Small intestine (tissue), 7 donors: ENCODE measurements around the gene CIDEA. TPM values are rescaled to one million over a fixed set of nuclear protein-coding genes. Genes with fewer than 3 reads are reported as not detected.

Experiments used
- DNase-seq, 2 donors: peaks; one replicate each; pipeline versions ENCODE4 v3.0.0 to v3.0.0-alpha.2; 2013
- FAIRE-seq: peaks from 2 replicates; lab custom pipeline; 2012; peaks lifted over from hg19 to GRCh38; lab: Jason Lieb, UNC
- H3K27ac ChIP-seq, 3 donors: one replicate each; pipeline ENCODE4 v1.5.1; 2013; ENCODE audit warnings: low read length in 2 of 3, mild to moderate bottlenecking in 2 of 3, control low read depth in 1 of 3, inconsistent platforms in 1 of 3, low read depth in 1 of 3, moderate library complexity in 1 of 3
- H3K27me3 ChIP-seq, 3 donors: one replicate each; pipeline ENCODE4 v1.6.1; 2013; ENCODE audit warnings: low read length in 3 of 3, inconsistent platforms in 1 of 3; ENCODE audit not compliant: control insufficient read depth in 3 of 3, insufficient read depth in 3 of 3
- H3K36me3 ChIP-seq, 3 donors: one replicate each; pipeline ENCODE4 v1.6.1; 2013; ENCODE audit warnings: low read length in 3 of 3, inconsistent platforms in 1 of 3, low read depth in 1 of 3, mild to moderate bottlenecking in 1 of 3, moderate library complexity in 1 of 3; ENCODE audit not compliant: control insufficient read depth in 3 of 3, insufficient read depth in 2 of 3
- H3K4me1 ChIP-seq, 3 donors: one replicate each; pipeline ENCODE4 v1.6.1; 2013; ENCODE audit warnings: low read length in 2 of 3, inconsistent platforms in 1 of 3, low read depth in 1 of 3, mild to moderate bottlenecking in 1 of 3, moderate library complexity in 1 of 3; ENCODE audit not compliant: control insufficient read depth in 3 of 3, insufficient read depth in 2 of 3
- H3K4me3 ChIP-seq, 3 donors: one replicate each; pipeline ENCODE4 v1.5.1; 2013; ENCODE audit warnings: low read length in 3 of 3, control low read depth in 1 of 3, inconsistent platforms in 1 of 3, low read depth in 1 of 3, mild to moderate bottlenecking in 1 of 3, moderate library complexity in 1 of 3
- H3K9me3 ChIP-seq, 2 donors: one replicate each; pipeline ENCODE4 v1.6.1; 2013; ENCODE audit warnings: low read depth in 1 of 2, low read length in 1 of 2; ENCODE audit not compliant: control insufficient read depth in 2 of 2, insufficient read depth in 1 of 2
- WGBS, 3 donors: extraction: QIAGEN DNeasy Blood & Tissue Kit; methylation state at CpG; one replicate each; pipeline ENCODE4 v1.1.7; 2013; 5-methylcytosine and 5-hydroxymethylcytosine counted together
- polyA plus RNA-seq, 4 donors: library from polyadenylated mRNA; stranded (reverse) in 3 of 4; unstranded in 1 of 4; fragments of 200-250 nt in 3 of 4; fragments of 120-200 nt in 1 of 4; gene quantifications; one replicate each; pipeline versions ENCODE4 v1.2.1 to v1.2.3, GENCODE V29; 2013
- donor health status: healthy with polysubstance abuse.
- donor health status: control.
- donor health status: control.
- donor health status: Bipolar disorder and iron deficiency.
- donor health status: healthy.

Gene CIDEA
- polyA plus RNA-seq, 4 donors: 1.6 to 8.8 TPM; not detected in 2

DNA sequence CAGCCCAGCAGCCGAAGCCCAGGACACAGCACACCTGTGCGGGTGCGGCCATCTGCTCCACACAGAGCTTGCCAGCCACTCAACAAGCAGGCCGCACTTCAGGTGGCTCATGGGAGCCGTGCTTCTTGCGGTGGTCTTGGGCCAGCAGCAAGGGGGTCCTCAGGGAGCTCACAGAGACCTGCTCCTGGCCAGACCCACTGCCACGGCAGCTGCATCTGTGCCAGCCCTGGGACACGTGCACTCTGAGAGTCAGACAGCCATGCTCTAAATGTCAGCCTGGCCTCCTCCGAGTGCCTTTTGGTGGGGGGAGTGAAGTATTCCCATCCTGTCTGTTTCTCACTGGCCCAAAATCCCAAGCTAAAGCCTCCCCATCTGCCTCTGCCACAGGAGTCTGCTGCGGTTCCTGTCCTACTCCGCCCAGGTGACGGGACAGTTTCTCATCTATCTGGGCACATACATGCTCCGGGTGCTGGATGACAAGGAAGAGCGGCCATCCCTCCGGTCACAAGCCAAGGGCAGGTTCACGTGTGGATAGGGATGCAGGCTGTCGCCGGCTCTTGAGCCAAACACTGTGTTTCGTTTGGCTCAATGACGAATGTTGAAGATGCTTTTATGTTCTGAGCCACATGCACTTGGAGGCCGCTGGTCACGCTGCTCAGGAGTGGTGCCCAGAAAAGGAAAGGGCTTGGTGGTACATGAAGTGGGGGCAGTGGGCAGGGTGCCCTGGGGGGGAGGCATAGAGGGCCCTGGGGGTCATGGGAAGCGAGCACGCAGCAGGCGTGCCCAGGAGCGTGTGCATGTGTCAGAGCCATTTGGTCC, 22.8 kb downstream of the CIDEA start:
- Histone ChIP-seq H3K4me1 (no peaks in the 10 kb centered on the region), H3K27me3 (peaks cover 0 to 3% (median 0%) of the 10 kb centered on the region in 3 donors), H3K36me3 (no peaks in the 10 kb centered on the region), H3K4me3 (no peak overlapping the region), H3K27ac (peak overlapping the region in 1 of 3 donors; percentile 27), H3K9me3 (no peaks in the 10 kb centered on the region)
- 84 to 87% (median 86%) methylated on average over 26 of the region's 26 CpGs for WGBS, 3 donors
- FAIRE-seq: no peak
- no peak for DNase-seq

DNA sequence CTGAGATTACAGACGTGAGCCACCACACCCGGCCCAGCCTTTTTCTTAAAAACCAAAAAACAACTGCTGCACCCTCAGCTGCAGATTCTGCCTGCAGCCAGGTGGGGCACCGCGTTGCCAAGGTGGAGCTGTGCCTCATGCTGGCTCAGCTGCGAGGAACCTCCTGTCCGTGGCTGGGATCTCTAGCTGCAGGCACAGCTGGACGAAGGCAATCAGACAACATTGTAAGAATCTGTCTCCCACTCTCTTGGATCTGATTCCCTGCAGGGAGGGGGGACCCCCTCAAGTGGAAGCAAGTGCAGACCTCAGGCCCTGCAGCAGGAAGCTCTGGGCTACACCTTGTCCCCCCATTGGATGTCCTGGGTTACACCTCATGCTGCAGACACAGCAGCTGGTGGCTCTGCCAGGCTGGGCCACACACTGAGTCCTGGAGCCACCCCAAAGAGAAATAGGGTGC, 24.1 kb downstream of the CIDEA start:
- no peak for FAIRE-seq
- no peak for DNase-seq
- H3K9me3 ChIP-seq: no peaks in the 10 kb centered on the region
- peak overlapping the region in 2 of 3 donors; percentile 83 to 89 for H3K27ac ChIP-seq
- no peaks in the 10 kb centered on the region for H3K36me3 ChIP-seq
- no peak overlapping the region for H3K4me3 ChIP-seq
- no peaks in the 10 kb centered on the region for H3K4me1 ChIP-seq
- H3K27me3 ChIP-seq: peaks cover 0 to 7% (median 3%) of the 10 kb centered on the region in 3 donors
- WGBS, 3 donors: 40 to 54% (median 44%) methylated on average over 7 of the region's 7 CpGs

DNA sequence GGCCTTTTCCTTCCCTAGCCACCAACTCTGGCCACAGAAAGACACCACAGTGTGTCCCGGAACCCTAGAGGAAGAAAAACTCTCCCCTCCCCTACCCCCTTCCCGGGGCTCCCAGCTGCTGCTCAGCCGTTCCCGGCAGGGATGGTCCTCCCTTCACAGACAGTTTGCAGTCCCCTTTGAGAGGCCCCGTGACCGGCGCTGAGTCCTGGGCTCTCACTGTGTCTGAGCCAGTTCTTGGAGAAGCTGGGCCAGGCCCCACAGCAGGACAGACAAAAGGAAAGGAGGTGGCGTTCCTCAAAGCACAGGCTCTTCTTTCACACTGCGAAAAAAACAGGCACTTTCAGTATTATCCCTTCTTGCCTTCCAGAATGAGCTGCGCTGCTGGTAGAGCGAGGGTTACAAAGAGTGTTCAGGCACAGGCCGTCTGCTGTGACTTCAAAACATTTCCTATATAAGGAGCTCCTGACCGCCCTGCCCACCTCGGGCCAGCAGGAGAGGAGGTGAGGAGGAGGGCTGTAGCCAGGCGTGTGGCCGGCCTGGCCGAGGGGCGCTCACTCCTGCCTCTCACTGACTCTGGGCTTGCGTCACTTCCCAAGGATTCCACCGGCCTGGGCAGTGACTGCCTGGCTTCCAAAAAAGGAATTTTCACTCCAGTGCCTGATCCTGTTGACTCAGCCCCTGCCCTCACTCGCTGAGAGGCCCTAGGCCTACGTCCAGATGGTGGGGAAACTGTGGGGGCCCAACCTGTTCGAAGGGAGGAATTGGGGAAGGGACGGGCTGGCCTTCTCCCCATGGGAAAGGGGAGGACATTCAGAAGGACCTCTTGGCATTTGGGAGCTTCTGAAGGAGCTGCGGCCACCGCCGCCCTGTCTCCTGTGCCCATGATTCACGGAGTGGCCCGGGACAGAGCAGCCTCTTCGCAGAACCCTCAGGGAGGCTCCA, 24.9 kb downstream of the CIDEA start:
- Histone ChIP-seq H3K27me3 (peaks cover 0 to 9% (median 1%) of the 10 kb centered on the region in 3 donors), H3K9me3 (no peaks in the 10 kb centered on the region), H3K4me3 (peak overlapping the region in 1 of 3 donors; percentile 26), H3K4me1 (no peaks in the 10 kb centered on the region), H3K27ac (peak overlapping the region in 2 of 3 donors; percentile 83 to 89), H3K36me3 (no peaks in the 10 kb centered on the region)
- DNase-seq: peak in 1 of 2 donors; percentile 45
- FAIRE-seq: no peak
- WGBS, 3 donors: 52 to 75% (median 66%) methylated on average over 30 of the region's 30 CpGs

DNA sequence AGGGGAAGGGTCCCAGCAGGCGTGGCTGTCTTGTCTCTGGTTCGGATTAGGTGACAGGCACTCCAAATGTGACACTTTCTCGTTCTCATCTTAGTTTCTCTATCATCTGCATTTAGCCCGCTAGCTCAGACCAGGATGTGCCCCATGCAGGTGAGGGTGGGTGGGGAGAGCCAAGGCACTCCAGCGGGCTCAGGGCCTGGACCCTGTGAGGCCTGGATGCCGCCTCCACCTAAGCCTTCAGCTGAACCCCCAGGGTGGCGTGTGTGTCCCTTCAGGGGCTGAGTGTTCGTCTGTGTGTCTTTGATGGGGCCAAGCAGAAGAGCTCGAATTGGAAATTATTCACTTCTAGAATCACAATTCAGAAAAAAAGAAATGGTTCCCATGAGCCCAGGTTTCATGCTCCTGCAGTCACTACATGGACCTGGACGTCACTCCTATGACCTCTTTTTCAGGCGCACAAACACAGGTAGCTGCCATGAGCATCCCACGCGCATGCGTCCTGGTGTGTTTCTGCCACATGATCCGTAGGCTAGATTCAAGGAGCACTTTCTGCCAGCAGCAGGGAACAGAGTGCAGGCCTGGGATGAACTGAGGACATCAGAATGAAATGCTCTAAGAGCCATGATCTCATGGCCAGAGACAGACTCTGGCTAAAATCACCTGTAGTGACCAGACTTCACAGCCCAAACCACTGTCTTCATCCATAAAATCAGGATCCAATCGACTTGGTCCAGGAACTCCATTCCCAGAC, 25.8 kb downstream of the CIDEA start:
- DNase-seq (no peak), FAIRE-seq (no peak)
- WGBS, 3 donors: 81 to 87% (median 82%) methylated on average over 16 of the region's 16 CpGs
- peaks cover 0 to 14% (median 0%) of the 10 kb centered on the region in 3 donors for H3K27me3 ChIP-seq
- H3K27ac ChIP-seq: peak overlapping the region in 2 of 3 donors; percentile 83 to 89
- H3K36me3 ChIP-seq: no peaks in the 10 kb centered on the region
- H3K9me3 ChIP-seq: no peaks in the 10 kb centered on the region
- no peaks in the 10 kb centered on the region for H3K4me1 ChIP-seq
- H3K4me3 ChIP-seq: peak overlapping the region in 1 of 3 donors; percentile 5

DNA sequence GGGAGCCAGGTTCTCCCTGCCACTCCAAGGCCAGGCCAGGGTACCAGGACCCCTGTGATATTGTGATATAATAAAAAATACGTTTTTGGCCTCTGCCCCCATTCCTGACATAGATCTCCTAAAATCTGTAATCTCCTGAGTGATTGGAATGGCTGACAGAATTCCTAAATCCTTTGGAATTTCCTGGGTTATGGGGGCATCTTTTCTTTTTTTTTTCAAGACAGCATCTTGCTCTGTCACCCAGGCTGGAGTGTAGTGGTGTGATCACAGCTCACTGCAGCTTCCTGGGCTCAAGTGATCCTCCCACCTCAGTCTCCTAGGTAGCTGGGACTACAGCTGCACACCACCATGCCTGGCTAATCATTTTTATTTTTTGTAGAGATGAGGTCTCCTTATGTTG, 27.7 kb downstream of the CIDEA start:
- Histone ChIP-seq H3K4me1 (no peaks in the 10 kb centered on the region), H3K27me3 (peaks cover 0 to 20% (median under 1%) of the 10 kb centered on the region in 3 donors), H3K27ac (no peak overlapping the region), H3K36me3 (no peaks in the 10 kb centered on the region), H3K4me3 (no peak overlapping the region), H3K9me3 (no peaks in the 10 kb centered on the region)
- DNase-seq: no peak
- no peak for FAIRE-seq
- 12 to 39% (median 20%) methylated on average over 1 of the region's 1 CpG for WGBS, 3 donors

DNA sequence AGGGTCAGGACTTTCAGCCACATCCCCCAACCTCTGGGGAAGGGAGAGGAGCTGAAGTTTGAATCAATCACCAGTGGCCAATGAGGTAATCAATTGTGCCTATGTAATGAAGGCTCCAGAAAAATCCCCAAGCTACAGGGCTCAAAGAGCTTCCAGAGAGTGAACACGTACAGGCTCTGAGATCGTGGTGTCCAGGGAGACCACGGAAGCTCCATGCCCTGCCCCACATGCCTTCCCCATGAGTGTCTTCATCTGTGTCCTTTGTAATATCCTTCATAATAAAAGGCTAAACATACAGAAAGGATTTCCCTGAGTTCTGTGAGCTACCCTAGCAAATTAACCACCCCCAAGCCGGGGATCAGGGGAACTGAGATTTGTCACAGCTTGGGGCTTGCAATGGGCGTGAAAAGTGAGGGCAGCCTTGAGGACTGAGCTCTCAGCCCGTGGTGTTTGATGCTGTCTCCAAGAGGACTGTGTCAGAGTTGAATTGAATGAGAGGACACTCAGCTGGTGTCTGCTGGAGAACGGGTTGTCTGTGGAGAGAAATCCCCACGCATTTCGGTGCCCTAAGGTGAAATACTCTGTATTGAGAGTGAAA, 28.4 kb downstream of the CIDEA start:
- 59 to 75% (median 73%) methylated on average over 9 of the region's 9 CpGs for WGBS, 3 donors
- H3K36me3 ChIP-seq: no peaks in the 10 kb centered on the region
- peak overlapping the region in 1 of 3 donors; percentile 55 for H3K27ac ChIP-seq
- H3K27me3 ChIP-seq: peaks cover 0 to 26% (median 5%) of the 10 kb centered on the region in 3 donors
- no peak for FAIRE-seq
- H3K4me1 ChIP-seq: peaks cover 0 to 1% (median 0%) of the 10 kb centered on the region in 3 donors
- DNase-seq: no peak
- H3K9me3 ChIP-seq: no peaks in the 10 kb centered on the region
- H3K4me3 ChIP-seq: no peak overlapping the region

DNA sequence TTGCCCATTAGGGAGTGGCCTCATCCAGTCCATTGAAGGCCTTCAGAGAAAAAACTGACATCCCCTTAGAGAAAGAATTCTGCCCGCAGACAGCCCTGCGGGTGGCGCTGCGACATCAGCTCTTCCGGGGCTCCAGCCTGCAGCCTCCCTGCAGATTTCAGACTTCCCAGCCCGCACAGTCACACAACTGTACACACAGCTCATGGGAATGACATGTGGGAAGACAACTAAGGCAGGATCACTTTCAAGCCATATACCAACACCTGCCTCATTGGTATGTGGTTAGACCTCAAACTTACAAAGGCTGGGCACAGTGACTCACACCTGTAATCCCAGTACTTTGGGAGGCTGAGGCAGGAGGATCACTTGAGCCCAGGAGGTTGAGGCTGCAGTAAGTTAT, 29.1 kb downstream of the CIDEA start:
- Histone ChIP-seq H3K4me1 (peaks cover 0 to 5% (median 0%) of the 10 kb centered on the region in 3 donors), H3K4me3 (no peak overlapping the region), H3K27ac (no peak overlapping the region), H3K9me3 (no peaks in the 10 kb centered on the region), H3K36me3 (no peaks in the 10 kb centered on the region), H3K27me3 (peaks cover 0 to 34% (median 11%) of the 10 kb centered on the region in 3 donors)
- DNase-seq (no peak), FAIRE-seq (no peak)
- WGBS, 3 donors: 59 to 68% (median 67%) methylated on average over 6 of the region's 6 CpGs
